ENCODE data around the gene ATP6V0B. TPM values are rescaled to one million over a fixed set of nuclear protein-coding genes. Genes with fewer than 3 reads are reported as not detected.

The ATP6V0B gene
- total and polyA plus RNA-seq, 2 donors from 2014 or later = 156 to 636 TPM

DNA sequence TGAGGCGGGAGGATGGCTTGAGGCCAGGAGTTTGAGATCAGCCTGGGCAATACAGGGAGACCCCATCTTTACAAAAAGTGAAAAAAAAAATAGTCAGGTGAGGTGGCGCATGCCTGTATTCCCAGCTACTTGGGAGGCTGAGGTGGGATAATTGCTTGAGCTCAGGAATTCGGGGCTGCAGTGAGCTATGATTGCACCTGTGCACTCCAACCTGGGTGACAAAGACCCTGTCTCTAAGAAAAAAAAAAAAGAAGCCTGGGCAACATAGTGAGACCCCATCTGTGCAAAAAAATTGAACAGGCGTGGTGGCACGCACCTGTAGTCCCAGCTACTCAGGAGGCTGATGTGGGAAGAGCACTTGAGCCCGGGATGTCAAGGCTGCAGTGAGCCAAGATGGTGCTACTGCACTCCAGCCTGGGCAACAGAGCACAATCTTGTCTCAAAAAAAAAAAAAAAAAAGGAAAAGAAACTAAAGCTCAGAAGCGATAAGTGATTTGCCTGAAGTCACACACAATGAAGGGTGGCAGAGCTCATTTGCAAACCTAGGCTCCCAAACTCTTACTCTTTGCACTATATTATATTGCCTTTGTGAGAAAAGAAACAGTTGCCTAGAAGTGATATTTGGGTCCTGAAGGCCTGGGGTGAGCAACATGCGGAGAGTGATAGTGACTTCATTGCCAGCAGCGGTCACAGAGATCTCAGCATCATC, 18.6 kb downstream of the ATP6V0B start:
- H3K9ac ChIP-seq (ENCODE audit: low read length in 3 of 3) = no peak overlapping the region
- H3K4me3 ChIP-seq (ENCODE audit: low read length in 3 of 3) = no peak overlapping the region
- intact Hi-C loops (cut with DNase I) = no loop called here
- TF ChIP-seq, protein P1, sequence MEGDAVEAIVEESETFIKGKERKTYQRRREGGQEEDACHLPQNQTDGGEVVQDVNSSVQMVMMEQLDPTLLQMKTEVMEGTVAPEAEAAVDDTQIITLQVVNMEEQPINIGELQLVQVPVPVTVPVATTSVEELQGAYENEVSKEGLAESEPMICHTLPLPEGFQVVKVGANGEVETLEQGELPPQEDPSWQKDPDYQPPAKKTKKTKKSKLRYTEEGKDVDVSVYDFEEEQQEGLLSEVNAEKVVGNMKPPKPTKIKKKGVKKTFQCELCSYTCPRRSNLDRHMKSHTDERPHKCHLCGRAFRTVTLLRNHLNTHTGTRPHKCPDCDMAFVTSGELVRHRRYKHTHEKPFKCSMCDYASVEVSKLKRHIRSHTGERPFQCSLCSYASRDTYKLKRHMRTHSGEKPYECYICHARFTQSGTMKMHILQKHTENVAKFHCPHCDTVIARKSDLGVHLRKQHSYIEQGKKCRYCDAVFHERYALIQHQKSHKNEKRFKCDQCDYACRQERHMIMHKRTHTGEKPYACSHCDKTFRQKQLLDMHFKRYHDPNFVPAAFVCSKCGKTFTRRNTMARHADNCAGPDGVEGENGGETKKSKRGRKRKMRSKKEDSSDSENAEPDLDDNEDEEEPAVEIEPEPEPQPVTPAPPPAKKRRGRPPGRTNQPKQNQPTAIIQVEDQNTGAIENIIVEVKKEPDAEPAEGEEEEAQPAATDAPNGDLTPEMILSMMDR (IDR thresholded peaks at IDR 0.05; ENCODE audit: borderline replicate concordance, extremely low read depth, insufficient read depth) = no peak
- H3K4me1 ChIP-seq (ENCODE audit: control insufficient read depth in 2 of 3, insufficient read depth in 2 of 3, low read depth in 1 of 3, low read length in 3 of 3) = peaks cover 0 to 14% (median 0%) of the 10 kb centered on the region in 3 donors
- H3K36me3 ChIP-seq (ENCODE audit: control insufficient read depth in 2 of 3, insufficient read depth in 3 of 3, low read length in 3 of 3) = no peaks in the 10 kb centered on the region
- H3K27me3 ChIP-seq (ENCODE audit: control insufficient read depth, insufficient read depth, low read length) = no peaks in the 10 kb centered on the region
- no peak for FAIRE-seq
- H3K9me3 ChIP-seq (ENCODE audit: control insufficient read depth in 2 of 3, insufficient read depth in 1 of 3, low read length in 3 of 3) = no peaks in the 10 kb centered on the region
- no peak overlapping the region for H3K27ac ChIP-seq (ENCODE audit: low read depth in 2 of 2, low read length in 2 of 2)
- no peak for DNase-seq

DNA sequence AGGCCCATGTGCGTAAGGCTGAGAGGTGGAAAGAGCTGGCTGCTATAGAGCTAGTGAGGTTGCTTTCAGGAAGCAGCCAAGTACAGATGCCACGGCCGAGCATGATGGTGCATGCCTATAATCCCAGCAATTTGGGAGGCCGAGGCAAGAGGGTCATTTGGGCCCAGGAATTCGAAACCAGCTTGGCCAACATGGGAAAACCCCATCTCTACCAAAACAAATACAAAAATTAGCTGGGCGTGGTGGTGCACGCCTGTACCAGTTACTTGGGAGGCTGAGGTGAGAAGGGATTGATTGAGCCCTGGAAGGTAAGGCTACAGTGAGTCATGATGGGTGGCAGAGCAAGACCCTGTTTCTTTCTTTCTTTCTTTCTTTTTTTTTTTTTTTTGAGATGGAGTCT, 19.3 kb downstream of the ATP6V0B start:
- FAIRE-seq (no peak), DNase-seq (no peak)
- Histone ChIP-seq H3K9ac (ENCODE audit: low read length in 3 of 3) (no peak overlapping the region), H3K27me3 (ENCODE audit: control insufficient read depth, insufficient read depth, low read length) (no peaks in the 10 kb centered on the region), H3K4me1 (ENCODE audit: control insufficient read depth in 2 of 3, insufficient read depth in 2 of 3, low read depth in 1 of 3, low read length in 3 of 3) (peaks cover 0 to 14% (median 0%) of the 10 kb centered on the region in 3 donors), H3K4me3 (ENCODE audit: low read length in 3 of 3) (no peak overlapping the region), H3K27ac (ENCODE audit: low read depth in 2 of 2, low read length in 2 of 2) (no peak overlapping the region), H3K36me3 (ENCODE audit: control insufficient read depth in 2 of 3, insufficient read depth in 3 of 3, low read length in 3 of 3) (no peaks in the 10 kb centered on the region), H3K9me3 (ENCODE audit: control insufficient read depth in 2 of 3, insufficient read depth in 1 of 3, low read length in 3 of 3) (no peaks in the 10 kb centered on the region)
- TF ChIP-seq, protein P1 (IDR thresholded peaks at IDR 0.05; ENCODE audit: borderline replicate concordance, extremely low read depth, insufficient read depth) = no peak
- intact Hi-C loops (cut with DNase I) = no loop called here

DNA sequence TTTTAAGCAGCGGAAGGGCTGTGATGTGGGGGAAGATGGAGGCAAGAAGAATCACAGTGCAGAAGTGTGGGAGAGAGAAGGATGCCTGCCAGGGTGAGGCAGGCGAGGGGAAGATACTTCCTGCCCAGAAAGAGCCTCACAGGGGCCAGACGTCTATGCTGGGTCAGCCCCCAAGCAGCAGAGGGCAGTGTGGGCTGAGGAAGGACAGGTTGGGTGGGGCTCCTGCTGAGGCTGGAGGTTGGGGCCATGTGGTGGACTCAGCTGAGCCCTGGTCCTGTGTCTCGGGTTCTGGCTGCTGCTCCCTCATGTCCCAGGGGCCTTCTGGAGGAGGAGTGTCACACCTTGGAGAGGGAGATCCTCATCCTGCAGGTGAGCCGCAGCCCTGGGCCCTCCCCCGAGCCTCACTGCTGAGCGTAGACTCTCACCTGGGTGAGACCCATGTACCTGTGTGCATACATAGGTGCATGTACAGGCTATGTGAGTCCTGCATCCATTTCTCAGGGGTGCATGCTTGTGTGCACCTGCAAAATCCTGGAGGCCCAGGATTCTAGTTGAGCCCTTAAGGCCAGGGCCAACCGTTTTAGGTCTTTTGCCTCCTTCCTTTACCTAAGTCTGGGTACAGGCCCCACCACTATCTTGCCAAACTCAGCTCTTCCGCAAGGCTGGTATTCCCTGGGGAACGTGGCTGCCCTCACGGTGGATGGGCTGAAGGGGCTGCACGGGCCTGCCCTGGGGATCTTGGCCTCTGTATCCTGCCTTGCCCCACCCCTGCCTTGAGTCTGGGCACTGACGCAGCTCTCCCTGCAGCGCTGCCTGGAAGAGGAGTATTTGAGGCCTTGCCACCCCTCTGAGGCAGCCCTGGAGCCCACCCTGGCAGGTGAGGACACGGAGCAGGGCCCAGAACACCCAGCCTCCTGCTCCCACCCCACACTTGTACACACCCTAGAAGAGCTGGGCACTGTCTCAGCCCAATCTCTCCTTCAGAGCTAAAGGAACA, 20.3 kb downstream of the ATP6V0B start:
- intact Hi-C loops (cut with DNase I) = no loop called here
- TF ChIP-seq, protein P1 (IDR thresholded peaks at IDR 0.05; ENCODE audit: borderline replicate concordance, extremely low read depth, insufficient read depth) = no peak
- Histone ChIP-seq H3K27me3 (ENCODE audit: control insufficient read depth, insufficient read depth, low read length) (no peaks in the 10 kb centered on the region), H3K36me3 (ENCODE audit: control insufficient read depth in 2 of 3, insufficient read depth in 3 of 3, low read length in 3 of 3) (no peaks in the 10 kb centered on the region), H3K27ac (ENCODE audit: low read depth in 2 of 2, low read length in 2 of 2) (no peak overlapping the region), H3K9ac (ENCODE audit: low read length in 3 of 3) (no peak overlapping the region), H3K9me3 (ENCODE audit: control insufficient read depth in 2 of 3, insufficient read depth in 1 of 3, low read length in 3 of 3) (no peaks in the 10 kb centered on the region), H3K4me3 (ENCODE audit: low read length in 3 of 3) (no peak overlapping the region), H3K4me1 (ENCODE audit: control insufficient read depth in 2 of 3, insufficient read depth in 2 of 3, low read depth in 1 of 3, low read length in 3 of 3) (peaks cover 0 to 14% (median 0%) of the 10 kb centered on the region in 3 donors)
- FAIRE-seq = no peak
- no peak for DNase-seq
